T-helper 2 cell treated with Interferon-gamma antibody and Interleukin-4, amounts not matched to agents 100 ng/mL and 5 ng/mL, for 36 hours (primary cell): ENCODE measurements around the gene PLCXD1. TPM values are rescaled to one million over a fixed set of nuclear protein-coding genes. Genes with fewer than 3 reads are reported as not detected.
"Not testable (repeated sequence)": the region's sequence is repeated elsewhere in the genome, so short reads cannot be mapped to it uniquely, and the experiment has no call there.

Source experiments
- intact Hi-C: fragments of 100-400 bp; cut with micrococcal nuclease; formaldehyde crosslinking; loops from one replicate; pipeline ENCODE4 v1.15.1; 2023
- total RNA-seq: library from RNA; stranded (reverse); gene quantifications from 2 replicates; pipeline ENCODE4 v1.2.3, GENCODE V29; 2022

PLCXD1 gene
- total RNA-seq, 1 donor from 2014 or later, result 61.2 TPM

- intact Hi-C loops, result no loop called here
Measured at GRCh38 chrX:316351-317325, 35.5 kb downstream of the PLCXD1 start.

GRCh38 chrX:317424-318067, 36.4 kb downstream of the PLCXD1 start:
- intact Hi-C loops, result loop anchor here (1.0 kb wide), 3 partner anchors 34 to 1075 kb away; partner anchors contain the start of gene SLC25A6

- intact Hi-C loops, result loop anchor here (1.0 kb wide), 3 partner anchors 35 to 1074 kb away; partner anchors contain the start of gene SLC25A6
Measured at GRCh38 chrX:318068-318738, 37.0 kb downstream of the PLCXD1 start.

- intact Hi-C loops, result loop anchor here (1.0 kb wide), 3 partner anchors 36 to 1073 kb away; partner anchors contain the start of gene SLC25A6
Measured at GRCh38 chrX:318739-319578, 37.8 kb downstream of the PLCXD1 start, which contains the start of gene GTPBP6. Gene GTPBP6, minus strand, starts transcription at chrX:318796. Its CDS starts 9 bp downstream, at chrX:318787.

GRCh38 chrX:319579-320125, 38.5 kb downstream of the PLCXD1 start:
- intact Hi-C loops, result loop anchor here (5.0 kb wide), 1 partner anchor 838 kb away; no protein-coding TSS in a partner anchor

GRCh38 chrX:320126-320783, 39.1 kb downstream of the PLCXD1 start:
- intact Hi-C loops, result loop anchor here (5.0 kb wide), 1 partner anchor 837 kb away; no protein-coding TSS in a partner anchor

- intact Hi-C loops, result loop anchor here (5.0 kb wide), 1 partner anchor 833 kb away; no protein-coding TSS in a partner anchor
Measured at GRCh38 chrX:323721-324628, 42.8 kb downstream of the PLCXD1 start.

- intact Hi-C loops, result loop anchor here (5.0 kb wide), 1 partner anchor 833 kb away; no protein-coding TSS in a partner anchor
Measured at GRCh38 chrX:324664-325063, 43.5 kb downstream of the PLCXD1 start.

- intact Hi-C loops, result no loop called here
Measured at GRCh38 chrX:327660-328126, 46.5 kb downstream of the PLCXD1 start.

- intact Hi-C loops, result no loop called here
Measured at GRCh38 chrX:329291-329910, 48.2 kb downstream of the PLCXD1 start.

- intact Hi-C loops, result not testable (repeated sequence)
Measured at GRCh38 chrX:330141-330725, 49.1 kb downstream of the PLCXD1 start.

GRCh38 chrX:330726-331150, 49.6 kb downstream of the PLCXD1 start:
- intact Hi-C loops, result no loop called here

- intact Hi-C loops, result no loop called here
Measured at GRCh38 chrX:331151-331824, 50.1 kb downstream of the PLCXD1 start.

- intact Hi-C loops, result no loop called here
Measured at GRCh38 chrX:331825-332495, 50.8 kb downstream of the PLCXD1 start.

GRCh38 chrX:332496-332860, 51.3 kb downstream of the PLCXD1 start:
- intact Hi-C loops, result no loop called here

- intact Hi-C loops, result no loop called here
Measured at GRCh38 chrX:332916-333610, 51.9 kb downstream of the PLCXD1 start.
